Measurements from ENCODE around the gene SLC34A2.
"Not testable (repeated sequence)": the region's sequence is repeated elsewhere in the genome, so short reads cannot be mapped to it uniquely, and the experiment has no call there.

SLC34A2 gene, protein sequence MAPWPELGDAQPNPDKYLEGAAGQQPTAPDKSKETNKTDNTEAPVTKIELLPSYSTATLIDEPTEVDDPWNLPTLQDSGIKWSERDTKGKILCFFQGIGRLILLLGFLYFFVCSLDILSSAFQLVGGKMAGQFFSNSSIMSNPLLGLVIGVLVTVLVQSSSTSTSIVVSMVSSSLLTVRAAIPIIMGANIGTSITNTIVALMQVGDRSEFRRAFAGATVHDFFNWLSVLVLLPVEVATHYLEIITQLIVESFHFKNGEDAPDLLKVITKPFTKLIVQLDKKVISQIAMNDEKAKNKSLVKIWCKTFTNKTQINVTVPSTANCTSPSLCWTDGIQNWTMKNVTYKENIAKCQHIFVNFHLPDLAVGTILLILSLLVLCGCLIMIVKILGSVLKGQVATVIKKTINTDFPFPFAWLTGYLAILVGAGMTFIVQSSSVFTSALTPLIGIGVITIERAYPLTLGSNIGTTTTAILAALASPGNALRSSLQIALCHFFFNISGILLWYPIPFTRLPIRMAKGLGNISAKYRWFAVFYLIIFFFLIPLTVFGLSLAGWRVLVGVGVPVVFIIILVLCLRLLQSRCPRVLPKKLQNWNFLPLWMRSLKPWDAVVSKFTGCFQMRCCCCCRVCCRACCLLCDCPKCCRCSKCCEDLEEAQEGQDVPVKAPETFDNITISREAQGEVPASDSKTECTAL

DNA sequence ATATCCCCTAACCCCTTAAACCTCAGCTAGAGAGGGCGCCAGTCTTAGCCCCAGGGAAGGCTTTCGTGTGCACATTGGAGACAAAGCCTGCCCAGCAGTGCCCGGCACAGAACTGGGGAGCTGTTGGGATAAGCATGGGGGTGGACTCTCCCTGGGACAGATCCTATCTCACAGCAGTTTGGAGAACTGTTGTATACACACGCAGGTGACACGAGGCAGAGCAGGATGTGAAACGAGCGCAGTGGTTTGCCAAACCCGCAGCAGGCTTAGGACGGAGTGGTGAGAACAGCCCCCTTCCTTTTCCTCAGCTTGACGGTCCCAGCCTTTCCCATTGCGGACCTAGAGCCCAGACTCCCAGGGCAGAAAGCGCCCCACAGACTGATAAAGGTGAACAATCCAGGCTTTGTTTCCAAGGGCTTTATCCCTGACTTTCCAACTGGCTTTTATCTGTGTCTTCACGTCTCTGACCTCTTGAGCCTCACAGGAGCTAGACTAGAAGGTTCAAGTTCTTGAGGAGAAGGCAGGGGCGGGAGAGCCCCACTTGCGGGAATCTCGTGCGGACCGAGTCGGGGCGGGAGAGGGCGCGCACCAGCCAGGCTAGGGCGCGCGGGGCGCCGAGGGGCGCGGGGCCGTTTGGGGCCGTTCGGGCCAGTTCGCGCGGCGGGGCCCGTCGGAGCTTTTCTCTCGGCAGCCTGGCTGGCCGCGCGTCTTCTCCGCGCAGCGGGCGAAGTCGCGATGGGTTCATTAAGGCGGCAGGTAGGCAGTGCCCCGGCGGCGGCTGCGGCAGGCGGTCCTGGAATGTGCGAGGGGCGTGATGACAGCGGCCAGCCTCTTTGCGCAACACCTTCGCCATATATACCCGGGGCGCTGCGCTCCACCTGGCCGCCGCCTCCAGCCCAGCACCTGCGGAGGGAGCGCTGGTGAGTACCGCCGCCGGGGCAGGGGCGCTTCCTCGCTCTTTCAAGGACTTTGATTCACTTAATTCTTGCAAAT lies at the start of gene SLC34A2:
SLC34A2 (plus strand) TSS at position 881 of the 993 bp plus-strand sequence. CDS start 6,650 bp downstream, outside the sequence.
- no peak for DNase-seq (ENCODE audit: low spot score)

DNA sequence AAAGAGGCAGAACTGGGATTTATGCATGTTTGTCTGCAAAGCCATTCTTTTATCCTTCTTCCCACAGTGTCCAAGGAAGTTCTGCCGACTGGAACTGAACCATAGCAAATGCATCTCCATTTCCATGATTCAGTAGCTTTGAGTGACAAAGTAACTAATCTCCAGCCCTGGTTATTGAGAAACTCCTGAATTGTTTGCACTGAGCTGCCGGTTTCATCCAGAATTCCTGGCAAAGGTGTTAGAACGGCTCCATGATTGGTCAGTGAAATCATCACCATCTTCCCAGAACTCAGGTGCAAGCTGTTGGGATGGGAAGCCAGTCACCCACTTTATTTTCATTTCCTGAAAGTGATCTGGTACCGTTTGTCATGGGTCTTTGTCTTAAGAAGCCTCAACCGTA lies 47.0 kb upstream of the SLC34A2 start:
- no peak for DNase-seq (ENCODE audit: low spot score)

- no peak for DNase-seq (ENCODE audit: low spot score)
These were observed 45.7 kb upstream of the SLC34A2 start for GRCh38 chr4:25609976-25610375.

GRCh38 chr4:25613613-25614012 lies 42.0 kb upstream of the SLC34A2 start:
- DNase-seq (ENCODE audit: low spot score), result not testable (repeated sequence)

- no peak for DNase-seq (ENCODE audit: low spot score)
These were observed 40.8 kb upstream of the SLC34A2 start for GRCh38 chr4:25614807-25615206.

GRCh38 chr4:25621027-25621930 lies 34.4 kb upstream of the SLC34A2 start:
- no peak for DNase-seq (ENCODE audit: low spot score)

- DNase-seq (ENCODE audit: low spot score), result no peak
These were observed 31.0 kb upstream of the SLC34A2 start for GRCh38 chr4:25624616-25625015.

- DNase-seq (ENCODE audit: low spot score), result no peak
These were observed 27.2 kb upstream of the SLC34A2 start for GRCh38 chr4:25628451-25628850.

GRCh38 chr4:25632135-25632534 lies 23.5 kb upstream of the SLC34A2 start:
- no peak for DNase-seq (ENCODE audit: low spot score)

DNA sequence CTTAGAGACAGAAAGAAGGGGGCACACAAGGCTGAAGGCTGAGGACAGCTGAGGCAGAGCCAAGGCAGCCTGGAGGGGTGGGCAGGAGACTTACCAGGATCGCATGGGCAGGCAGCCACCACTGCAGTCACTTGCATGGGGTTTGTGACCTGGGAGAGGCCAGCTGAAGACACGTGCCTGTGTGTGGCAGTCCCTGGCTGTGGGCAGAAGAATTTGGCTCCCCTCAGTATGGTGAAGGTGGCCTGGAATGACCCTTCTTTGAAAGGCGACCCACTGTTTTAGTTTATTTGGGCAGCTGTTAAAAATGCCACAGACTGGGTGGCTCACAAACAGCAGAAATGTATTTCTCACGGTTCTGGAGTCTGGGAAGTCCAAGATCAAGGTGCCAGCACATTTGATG lies 22.1 kb upstream of the SLC34A2 start:
- no peak for DNase-seq (ENCODE audit: low spot score)

- no peak for DNase-seq (ENCODE audit: low spot score)
These were observed 20.1 kb upstream of the SLC34A2 start for GRCh38 chr4:25635501-25635900.

- no peak for DNase-seq (ENCODE audit: low spot score)
These were observed 17.9 kb upstream of the SLC34A2 start for GRCh38 chr4:25637581-25638220.

DNA sequence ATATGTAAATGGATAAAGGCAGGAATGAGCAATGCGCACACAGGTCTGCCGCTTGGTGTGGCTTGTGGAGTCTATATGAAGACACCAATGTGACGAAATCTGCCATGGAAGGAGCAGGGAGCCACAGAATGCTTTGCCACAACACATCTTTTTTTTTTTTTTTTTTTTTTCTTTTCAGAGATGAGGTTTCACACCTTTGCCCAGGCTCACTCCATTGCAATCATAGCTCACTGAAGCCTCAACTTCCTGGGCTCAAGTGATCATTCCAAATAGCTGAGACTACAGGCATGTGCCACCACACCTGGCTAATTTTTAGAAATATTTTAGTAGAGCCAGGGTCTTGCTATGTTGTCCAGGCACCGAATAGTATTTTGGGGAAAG lies 17.4 kb upstream of the SLC34A2 start:
- no peak for DNase-seq (ENCODE audit: low spot score)

DNA sequence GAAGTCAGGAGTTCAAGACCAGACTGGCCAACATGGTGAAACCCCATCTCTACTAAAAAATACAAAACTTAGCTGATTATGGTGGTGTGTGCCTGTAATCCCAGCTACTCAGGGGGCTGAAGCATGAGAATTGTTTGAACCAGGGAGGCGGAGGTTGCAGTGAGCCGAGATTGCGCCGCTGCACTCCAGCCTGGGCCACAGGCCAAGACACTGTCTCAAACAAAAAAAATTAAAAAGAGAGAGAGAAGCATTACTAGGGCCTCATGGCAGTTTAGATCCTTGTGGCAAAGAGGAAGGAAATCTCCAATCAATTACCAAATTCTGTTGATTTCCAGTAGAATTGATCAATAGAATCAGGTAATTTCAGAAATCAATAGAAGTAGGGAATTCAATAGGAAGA lies 16.8 kb upstream of the SLC34A2 start:
- DNase-seq (ENCODE audit: low spot score), result no peak

- DNase-seq (ENCODE audit: low spot score), result no peak
These were observed 5.3 kb upstream of the SLC34A2 start for GRCh38 chr4:25650311-25650710.

DNA sequence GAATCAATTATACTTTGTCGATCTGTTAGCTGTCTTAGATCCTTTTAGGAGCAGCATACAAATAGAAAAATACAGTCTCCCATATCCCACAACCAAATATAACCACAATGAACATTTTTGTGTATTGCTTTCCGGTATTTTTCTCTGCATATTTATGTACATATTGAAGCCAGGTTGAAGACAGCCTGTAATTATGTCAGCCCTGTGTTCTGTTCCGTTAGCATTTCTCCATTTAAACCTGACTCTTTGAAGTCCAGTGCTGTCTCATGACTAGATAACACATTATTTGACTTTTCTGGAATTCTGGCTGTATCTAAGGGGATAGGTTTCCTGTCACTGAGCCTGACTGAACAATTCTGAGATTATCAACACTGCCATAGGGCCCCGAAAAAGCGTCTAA lies 4.0 kb upstream of the SLC34A2 start:
- no peak for DNase-seq (ENCODE audit: low spot score)

GRCh38 chr4:25654031-25654970 lies 1.4 kb upstream of the SLC34A2 start:
- DNase-seq (ENCODE audit: low spot score), result no peak

DNA sequence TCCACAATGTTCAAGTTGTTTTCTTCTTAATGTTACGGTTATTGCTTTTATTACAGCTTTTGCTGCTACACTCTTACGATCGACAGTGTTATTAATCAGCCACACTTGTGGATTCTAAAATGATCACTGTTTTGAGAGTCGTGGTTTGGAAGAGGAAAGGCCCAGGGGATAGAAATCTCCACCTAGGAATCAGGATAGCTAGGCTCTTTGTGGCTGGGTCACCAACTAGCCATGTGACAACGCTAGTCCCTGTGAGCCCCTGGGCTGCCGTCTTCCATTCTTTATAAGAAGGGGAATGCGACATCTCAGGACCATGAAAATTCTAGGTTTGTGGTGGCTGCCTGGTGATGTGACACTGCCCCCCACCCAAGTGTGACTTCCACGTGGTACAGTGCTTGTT lies 380 bp downstream of the SLC34A2 start:
- DNase-seq (ENCODE audit: low spot score), result no peak

DNA sequence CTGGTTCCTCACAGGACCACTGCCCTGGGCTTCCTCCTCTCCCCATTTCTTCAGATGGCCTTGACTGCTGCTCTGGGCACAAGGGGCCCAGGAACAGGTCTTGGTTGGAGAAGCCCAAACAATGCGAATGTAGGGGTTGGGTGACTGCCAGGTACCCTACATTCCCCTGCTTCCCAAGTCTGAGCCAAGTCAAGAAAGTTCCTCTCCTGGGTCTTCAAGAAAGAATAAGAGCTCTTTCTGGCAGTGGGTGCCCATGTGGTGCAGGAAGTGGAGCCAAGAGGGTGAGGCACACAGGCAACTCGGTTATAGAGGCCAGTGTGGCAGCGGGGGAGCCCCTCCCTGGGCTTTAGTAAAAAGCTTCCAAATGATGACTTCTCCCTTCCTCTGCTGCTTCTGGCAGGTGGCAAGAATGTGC lies 2.7 kb downstream of the SLC34A2 start:
- no peak for DNase-seq (ENCODE audit: low spot score)

DNA sequence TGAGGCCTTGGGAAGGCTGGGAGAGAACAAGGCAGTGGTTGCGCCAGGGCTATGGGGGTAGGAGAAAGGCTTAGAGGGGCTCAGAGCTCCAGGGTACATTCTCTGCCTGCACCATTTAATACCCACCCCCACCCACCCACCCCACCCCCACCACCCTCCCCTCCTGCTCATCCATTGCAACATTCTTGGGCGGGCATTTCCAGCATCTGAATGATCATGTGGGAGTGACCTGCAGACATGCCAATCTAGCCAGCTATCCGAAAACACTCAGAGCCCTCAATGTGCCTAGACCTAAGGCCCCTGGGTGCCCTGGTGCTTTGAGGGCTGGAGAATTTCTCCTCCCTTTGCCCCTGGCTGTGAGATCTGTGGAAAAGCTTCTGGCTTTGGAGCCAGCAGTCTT lies 3.1 kb downstream of the SLC34A2 start:
- DNase-seq (ENCODE audit: low spot score), result no peak
